NCI-H524 (cell line): Measurements from ENCODE around the gene TEAD1.

Experiments
- DNase-seq, 2 experiments: peaks; one replicate each; lab custom pipeline; 2025; lab: John Stamatoyannopoulos, UW

TEAD1 gene

DNA sequence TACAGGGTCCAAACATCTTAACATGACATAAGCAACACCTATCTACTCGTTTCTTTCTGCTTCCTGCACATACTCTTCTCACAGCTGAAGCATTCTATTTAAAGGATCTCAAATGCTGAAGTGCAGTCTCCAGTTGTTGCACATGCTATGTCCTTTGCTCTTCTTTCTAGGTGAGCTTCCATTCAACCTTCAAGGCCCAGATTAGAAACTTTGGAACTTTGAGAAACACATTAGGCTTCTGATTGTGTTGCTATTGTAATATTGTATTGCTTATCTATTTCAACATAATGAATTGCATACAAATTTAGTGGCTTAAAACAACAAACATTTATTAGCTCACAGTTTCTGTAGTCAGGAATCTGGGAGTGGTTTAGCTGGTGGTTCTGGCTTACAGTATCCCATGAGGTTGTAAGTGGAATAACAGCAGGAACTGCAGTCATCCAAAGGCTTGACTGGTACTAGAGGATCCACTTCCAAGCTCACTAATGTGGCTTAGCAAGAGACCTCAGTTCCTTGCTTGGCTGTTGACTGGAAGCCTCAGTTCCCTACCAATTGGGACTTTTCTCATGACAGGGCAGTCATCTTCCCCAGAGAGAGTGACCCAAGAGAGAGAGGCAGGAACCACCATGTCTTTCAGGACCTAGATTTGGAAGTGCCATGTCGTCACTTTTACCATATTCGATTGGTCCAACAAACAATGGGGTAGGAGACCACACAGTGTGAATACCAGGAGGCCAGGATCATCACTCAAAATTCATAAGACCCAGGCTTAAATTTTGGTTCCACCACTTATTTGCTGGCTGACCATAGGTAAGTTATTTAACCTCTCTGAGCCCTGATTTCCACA is 307.7 kb downstream of the TEAD1 start:
- DNase-seq = no peak

DNA sequence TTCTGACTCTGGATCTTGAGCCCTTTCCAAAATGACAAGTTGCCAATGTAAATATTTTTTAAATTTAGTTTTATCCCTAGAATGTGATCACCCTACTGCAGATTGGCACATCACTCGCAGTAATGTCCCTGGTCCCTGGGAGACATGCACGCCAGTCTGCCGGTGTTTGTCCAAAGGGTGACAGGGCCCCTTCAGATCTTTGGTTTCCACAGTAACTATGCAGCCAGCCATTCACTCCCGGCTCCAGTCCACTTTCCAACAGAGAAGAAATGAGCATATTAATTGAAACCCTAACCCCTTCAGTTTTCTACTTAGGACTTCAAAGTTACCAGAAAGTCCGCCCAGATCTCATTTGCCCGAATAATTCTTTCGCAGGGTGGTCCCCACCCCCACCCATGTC is 309.1 kb downstream of the TEAD1 start:
- no peak for DNase-seq

DNA sequence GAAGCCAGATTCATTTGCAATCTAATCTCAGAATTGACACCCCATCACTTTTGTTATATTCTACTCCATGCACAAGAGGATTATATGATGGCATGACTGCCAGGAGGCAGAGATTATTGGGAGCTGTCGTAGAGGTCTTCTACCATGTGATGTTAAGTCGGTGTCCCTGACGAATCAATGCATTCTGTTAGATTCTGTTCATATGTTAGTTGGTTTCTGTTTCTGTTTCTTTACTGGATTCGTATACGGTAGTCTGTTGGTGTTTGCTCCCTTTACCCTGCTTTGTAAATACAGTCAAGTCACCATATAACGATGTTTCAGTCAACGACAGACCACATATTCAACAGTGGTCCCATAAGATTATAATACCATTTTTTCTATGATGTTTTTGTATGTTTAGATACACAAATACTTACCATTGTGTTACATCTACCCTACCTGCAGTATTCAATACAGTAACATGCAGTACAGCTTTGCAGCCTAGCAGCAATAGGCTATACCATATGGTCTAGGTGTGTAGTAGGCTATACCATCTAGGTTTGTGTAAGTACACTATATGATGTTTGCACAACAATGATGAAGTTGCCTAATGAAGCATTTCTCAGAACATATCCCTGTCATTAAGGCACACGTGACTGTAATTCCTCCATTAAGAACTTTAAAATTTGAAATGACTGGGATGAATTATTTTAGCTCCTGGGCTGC is 312.1 kb downstream of the TEAD1 start:
- DNase-seq = no peak

DNA sequence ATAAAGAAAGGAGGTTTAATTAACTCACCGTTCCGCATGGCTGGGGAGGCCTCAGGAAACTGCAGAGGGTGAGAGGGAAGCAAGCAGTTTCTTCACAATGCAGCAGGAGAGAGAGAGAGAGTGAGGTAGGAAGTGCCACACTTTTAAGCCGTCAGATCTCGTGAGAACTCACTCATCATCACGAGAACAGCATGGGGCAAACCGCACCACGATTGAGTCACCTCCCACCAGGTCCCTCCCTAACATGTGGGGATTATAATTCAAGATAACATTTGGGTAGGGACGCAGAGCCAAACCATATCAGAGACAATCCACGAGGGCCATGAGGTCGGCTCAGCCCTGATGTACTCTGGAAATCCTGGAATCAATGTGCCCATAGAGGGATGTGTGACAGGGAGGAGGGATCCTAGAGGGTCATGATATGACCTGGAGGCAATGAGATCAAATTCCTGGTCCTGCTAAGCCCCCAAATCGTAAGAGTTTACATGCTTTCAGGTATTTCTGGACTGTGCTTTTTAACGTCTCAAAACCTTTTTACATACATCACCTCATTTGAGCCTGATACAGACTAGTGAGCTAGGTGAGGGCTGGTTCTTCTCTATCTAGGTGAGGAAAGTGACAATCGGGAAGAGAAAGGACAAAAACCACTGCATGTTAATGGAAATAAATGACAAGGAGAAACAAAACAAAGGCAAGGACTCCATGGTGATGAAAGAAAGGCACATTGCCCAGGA is 315.4 kb downstream of the TEAD1 start:
- DNase-seq = no peak

DNA sequence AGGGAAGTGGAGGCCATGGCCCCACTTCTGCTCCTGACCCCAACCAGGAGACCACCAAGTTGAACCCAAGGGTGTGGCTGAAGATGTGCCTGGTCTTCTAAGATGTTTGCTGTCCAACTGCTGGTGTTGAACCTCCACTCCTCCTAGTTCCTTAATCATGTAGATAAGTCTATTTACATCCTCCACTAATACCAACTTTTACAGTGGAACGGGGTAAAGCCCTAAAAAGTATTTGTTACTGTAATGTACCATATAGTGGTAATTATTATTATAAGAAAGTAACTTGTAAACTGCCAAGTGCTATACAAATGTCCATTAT is 315.9 kb downstream of the TEAD1 start:
- DNase-seq = no peak

DNA sequence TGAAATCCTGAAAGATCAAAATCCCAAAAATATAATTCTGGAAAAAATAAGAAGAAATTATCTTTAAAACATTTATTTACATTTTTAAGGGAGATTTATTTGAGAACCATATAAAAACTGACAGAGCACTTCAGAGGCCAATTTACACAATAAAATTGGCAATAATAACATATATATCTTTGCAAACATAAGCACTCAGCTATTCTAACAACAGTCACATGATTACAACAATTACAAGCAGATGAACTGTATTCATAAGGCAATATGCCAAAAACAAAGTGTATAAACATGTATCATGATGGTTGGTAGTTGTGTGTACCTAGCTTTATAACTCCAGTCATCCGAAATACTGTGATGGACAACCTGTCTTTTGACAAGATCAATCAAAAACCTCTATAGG is 317.2 kb downstream of the TEAD1 start:
- no peak for DNase-seq

DNA sequence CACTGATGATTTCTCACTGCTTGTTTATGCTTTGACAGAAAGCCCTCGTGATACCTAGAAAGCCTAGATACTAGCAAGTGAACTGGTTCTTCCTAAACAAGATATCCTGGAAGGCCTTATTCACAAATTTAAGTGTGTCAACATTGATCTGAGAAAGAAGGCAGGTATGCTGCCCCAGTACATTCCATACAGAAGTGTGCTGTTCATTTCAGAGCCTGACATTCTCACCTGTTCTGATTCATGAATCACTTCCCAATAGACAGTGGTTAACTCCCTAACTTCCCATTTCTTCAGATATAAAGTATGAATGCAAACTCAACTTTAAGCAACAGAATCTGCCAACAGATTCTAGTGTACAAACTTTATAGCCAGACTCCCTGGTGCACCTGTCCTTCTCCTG is 319.4 kb downstream of the TEAD1 start:
- DNase-seq = no peak
